ENCODE measurements around the gene DDC.

DNA sequence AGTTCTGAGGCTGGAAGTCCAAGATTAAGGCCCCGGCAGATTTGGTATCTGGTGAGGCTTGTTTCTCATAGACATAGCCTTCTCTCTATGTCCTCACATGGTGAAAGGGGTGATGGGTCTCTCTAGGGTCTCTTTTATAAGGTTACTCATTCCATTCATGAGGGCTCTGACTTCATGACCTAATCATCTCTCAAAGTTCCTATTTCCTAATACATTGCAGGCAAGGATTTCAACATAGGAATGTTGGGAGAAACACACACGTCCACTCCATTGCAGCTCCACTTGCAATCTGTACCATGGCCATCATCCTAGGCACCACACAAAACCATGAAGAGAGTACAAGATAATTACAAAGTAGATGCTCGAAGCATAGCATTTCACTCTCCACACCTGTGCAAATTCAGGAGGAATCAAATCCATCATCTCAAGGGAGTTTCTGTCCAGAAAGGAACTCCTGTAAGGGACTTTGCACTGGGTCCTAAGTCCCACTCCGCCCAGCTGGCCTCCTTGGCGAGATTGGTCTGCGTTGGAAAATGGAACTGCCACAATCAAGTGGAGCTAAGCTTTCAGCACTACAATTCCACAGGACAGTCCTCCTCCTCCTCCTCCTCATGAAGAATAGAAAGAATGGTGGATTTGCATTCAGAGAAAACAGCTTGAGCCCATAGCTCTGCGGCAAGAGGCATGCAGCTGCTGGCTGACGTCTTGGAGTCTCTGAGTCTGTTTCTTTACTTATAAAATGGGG is 8.8 kb downstream of the DDC start:
- no peak for TF ChIP-seq EZH2phosphoT487 (conservative IDR thresholded peaks at IDR 0.05; ENCODE audit: low read length)
- TF ChIP-seq, protein P1, sequence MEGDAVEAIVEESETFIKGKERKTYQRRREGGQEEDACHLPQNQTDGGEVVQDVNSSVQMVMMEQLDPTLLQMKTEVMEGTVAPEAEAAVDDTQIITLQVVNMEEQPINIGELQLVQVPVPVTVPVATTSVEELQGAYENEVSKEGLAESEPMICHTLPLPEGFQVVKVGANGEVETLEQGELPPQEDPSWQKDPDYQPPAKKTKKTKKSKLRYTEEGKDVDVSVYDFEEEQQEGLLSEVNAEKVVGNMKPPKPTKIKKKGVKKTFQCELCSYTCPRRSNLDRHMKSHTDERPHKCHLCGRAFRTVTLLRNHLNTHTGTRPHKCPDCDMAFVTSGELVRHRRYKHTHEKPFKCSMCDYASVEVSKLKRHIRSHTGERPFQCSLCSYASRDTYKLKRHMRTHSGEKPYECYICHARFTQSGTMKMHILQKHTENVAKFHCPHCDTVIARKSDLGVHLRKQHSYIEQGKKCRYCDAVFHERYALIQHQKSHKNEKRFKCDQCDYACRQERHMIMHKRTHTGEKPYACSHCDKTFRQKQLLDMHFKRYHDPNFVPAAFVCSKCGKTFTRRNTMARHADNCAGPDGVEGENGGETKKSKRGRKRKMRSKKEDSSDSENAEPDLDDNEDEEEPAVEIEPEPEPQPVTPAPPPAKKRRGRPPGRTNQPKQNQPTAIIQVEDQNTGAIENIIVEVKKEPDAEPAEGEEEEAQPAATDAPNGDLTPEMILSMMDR (IDR thresholded peaks at IDR 0.05; ENCODE audit: insufficient read depth, low read length, poor library complexity, severe bottlenecking): no peak
